T-helper 9 cell (primary cell): Measurements from ENCODE around the gene ZFP62.
A peak's percentile ranks its signal among the peaks of the same experiment; 100 is the strongest.

ENCODE experiments used
- DNase-seq: peaks from one replicate; pipeline ENCODE4 v3.0.0-alpha.2; 2020

The ZFP62 gene

DNA sequence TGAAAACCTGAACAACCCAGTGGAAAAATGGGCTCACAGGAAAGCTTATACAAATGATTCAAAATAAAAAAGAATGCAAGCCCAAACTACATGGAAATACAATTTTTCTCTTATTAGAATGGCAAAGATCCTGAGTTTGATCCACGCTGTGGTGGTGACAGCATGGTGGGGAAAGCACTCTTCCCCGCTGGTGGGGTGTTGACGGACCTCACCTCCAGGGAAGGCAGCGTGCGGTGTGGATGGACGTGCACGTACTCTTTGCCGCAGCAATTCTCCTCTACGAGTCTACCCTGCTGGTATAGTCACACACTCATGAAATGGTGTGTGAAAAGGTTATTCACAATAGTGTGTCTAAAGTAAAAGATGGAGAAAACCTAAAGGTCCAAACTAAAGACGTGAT lies 5.9 kb upstream of the ZFP62 start:
- DNase-seq = no peak

DNA sequence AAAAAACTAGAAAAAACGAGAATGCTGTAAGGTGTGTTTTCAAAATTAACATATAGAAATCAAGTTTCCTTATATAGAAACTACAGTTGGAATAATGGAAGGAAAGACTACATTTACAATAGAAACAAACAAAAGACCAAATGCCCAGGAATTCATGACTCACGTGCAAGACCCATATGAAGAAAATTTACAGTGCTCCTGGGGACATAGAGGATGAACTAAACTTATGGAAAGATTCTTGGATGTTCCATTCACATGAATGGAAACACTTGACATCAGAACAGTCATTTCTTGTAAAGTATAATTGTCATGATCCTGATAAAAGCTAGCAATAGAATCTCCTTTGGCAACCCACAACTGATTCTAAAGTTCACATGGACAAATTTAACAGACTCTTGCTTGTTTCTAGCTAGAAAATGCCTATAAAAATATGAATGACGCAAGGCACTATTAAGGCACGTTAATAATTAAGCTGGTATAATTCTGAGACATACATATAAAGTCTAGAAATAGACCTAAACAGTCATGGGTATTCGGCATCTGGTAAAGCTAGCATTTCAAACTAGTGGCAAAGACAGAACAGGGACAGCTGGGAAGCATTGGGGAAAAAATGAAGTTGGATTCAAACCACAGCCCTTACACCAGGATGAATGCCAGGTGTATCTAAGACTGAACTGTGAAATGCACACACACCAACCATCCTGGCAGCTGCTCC lies 5.1 kb upstream of the ZFP62 start:
- no peak for DNase-seq

DNA sequence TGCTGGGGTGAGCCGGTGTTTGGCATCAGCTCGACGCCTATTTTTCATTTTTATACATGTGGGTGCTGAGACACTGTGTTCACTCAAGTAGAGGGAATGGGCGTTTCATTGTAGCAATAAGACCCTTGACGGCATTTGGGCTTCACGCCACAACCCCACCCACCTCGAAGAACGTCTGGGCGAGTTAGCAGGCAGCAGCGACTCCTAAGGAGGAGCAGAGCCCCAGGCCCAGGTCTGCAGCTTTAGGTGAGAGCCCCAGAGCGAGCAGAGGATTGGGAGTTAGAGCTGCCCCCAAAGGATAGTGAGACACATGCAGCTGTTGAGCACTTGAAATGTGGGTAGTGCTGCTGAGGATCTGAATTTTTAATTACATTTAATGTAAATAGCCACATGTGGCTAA lies 1.6 kb upstream of the ZFP62 start:
- DNase-seq = no peak

DNA sequence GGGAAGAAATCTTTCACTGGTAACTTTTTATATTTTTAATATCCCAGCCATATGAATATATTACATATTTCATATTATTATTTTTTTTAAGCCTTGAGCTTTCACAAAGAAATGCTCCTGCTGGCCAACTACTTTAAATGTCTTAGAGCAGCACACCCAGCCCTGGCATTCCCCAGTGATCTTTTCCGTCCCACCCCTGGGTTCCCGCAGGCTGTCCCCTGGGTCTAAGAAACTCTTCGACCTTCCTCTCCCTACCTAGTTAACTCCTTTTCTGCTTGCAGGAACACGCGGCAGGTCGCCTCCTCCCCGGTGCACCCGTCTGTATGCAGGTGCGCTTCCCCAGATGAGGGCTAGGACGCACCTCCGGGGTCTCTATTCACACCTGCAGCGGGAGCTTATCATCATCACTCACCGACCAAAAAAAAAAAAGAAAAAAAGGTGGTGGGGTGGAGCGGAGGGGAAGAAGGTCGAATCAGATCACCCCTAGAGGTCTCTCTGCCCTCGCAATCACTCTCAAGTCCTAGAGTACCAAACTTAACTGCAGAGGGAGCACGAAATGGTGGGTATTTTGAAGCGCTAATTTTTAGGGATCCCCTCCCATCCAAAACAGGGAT lies 696 bp downstream of the ZFP62 start:
- peak; percentile 26 for DNase-seq

DNA sequence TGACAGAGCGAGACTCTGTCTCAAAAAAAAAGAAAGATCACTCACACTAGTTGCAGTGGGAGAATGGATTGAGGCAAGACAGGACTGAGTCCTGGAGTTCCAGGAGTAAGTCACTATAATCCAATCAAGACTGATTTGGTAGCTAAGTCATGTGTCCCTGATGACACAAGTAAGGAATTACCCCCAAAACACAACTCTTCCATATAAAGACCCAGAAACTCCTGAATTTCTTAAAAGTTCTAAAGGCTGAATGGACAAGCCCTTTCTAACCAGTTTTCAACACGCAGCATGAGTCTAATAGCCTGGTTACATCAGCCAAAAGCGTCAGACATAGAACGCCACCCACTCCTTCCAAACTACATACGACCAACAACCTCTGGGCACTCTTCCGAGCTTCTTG lies 2.5 kb downstream of the ZFP62 start:
- DNase-seq = no peak

DNA sequence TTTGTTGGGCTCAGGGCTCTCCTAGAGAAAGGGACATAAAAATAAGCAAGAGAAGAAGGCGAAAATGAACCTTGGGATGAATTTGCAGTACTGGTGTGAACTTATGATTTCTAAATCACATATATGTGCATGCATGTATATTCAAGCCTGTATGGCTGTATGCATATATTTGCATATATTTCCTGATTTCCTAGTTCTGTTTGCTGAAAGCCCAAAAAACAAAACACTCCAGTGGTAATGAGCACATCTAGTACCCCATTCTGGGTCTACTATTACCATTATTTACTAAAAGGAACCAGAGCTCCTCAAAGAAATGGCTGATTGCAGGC lies 7.3 kb downstream of the ZFP62 start:
- DNase-seq = no peak

DNA sequence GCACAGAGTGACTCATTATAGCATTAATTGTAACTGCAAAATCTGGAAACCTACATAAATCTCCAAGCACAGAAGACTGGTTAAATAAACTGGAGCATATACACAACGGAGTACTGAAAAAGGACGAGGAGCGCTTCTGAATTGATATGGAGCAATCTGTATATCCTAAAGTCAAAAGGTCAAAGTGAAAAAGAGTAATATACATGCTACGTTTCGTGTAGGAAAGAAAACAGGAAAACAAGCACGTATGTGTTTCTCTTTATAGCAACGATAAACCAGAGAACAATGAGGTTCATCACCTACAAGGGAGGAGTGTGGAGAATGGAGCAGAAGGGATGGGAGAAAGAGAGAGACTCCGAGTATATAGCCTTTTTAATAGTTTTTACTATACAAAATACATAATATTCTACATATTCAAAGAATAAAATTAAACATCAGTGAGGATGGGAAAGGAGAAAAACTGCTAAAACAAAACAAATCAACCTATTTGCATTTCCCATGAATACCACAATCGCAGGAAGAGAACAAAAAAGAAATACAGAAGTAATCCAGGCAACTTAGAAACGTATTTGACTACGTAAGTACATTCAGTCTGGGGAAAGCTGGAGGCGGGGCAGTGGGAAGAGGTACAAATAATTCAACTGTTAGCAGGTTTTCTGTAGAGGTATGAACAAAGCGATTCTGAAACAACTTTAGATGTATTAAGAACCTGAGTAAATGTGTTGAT lies 7.8 kb downstream of the ZFP62 start:
- no peak for DNase-seq

DNA sequence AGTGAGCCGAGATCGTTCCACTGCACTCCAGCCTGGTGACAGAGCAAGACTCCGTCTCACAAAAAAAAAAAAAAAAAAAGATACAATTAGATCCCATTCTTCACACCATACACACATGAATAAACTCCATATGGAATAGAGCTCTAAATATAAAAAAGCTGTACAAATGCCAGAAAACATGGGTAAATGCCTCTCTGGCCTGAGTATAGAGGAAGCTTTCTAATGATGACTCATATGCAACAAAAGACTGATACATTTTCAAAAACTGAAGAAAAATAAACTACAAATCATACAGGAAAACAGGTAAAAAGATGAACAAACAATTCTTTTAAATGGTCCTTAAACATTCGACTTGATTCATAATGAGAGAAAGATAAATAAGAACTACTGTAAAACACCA lies 8.6 kb downstream of the ZFP62 start:
- DNase-seq = no peak

DNA sequence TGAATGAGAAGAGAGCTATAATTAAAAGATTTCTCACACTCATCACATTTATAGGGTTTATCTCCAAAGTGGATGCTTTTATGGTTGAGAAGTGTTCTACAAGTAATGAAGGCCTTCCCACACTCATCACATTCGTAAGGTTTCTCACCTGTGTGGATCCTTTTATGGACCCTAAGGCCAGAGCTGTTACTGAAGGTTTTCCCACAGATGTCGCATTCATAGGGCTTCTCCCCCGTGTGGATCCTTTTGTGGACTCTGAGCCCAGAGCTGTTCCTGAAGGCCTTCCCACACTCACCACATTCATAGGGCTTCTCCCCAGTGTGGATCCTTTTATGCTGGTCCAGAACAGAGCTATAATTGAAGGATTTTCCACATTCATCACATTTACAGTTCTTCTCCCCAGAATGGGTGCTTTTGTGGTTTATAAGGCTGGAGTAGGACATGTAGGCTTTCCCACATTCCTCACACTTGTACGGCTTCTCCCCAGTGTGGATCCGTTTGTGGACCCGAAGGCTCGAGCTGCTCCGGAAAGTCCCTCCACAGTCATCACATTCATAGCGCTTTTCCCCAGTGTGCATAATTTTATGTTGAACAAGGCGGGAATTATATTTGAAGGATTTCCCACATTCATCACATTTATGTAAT lies 10.5 kb downstream of the ZFP62 start:
- no peak for DNase-seq

DNA sequence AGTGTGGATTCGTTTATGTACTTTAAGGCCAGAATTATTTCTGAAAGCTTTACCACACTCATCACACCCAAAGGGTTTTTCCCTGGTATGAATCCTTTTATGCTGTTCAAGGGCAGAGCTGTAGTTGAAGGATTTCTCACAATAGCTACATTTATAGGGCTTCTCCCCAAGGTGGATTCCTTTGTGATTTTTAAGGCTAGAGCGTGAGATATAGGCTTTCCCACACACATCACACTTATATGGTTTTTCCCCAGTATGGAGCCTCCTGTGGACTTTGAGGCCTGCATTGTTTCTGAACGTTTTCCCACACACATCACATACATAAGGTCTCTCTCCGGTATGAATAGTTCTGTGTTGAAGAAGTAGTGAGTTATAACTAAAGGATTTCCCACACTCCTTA lies 11.2 kb downstream of the ZFP62 start:
- DNase-seq = no peak

DNA sequence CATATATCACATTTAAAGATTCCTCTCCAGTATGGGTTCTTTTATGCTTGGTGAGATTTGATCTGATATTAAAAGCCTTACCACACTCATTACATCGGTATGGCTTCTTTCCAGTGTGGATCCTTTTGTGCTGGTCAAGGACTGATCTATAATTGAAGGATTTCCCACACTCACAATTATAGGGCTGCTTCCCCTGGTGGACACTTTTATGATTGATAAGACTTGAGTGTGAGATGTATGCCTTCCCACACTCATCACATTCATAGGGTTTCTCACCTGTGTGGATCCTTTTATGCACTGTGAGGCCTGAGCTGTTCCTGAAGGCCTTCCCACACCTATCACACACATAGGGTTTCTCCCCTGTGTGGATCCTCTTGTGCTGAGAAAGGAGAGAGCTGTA lies 12.2 kb downstream of the ZFP62 start:
- no peak for DNase-seq

DNA sequence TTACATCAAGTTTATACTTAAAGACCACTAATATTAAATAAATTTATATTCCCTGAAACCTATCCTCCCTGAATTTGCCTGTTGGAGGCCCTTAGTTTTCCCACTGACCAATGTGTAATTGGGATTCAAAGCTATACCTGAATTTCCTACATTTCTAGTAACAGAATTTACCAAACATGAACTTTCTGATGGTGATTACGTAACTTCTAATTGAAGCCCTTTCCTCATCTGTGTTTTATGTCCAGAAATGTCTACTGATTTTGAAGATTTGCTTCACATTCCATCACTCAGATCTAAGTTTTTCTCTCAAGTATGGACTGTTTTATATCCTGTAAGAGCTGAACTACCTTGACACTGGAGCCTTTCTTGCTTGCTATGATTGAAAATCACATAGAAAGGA lies 12.8 kb downstream of the ZFP62 start:
- no peak for DNase-seq

DNA sequence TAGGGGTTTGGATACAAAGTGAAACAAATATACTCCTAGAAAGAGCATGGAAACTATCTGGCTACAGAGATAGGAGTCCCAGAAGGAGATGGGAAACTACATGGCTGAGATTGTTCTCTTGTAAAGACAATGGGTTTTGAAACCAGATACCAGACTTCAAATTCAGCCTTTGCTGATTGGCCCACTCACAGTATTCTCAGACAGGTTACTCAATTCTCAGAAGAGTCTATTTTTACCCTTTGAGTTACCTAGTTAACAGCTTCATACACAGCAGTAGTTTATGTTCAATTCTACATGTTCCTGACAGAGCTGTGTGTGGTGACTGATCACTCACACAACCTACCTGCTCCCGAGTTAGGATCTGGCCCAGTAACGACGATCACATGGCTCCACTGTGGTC lies 14.1 kb downstream of the ZFP62 start:
- DNase-seq = no peak

DNA sequence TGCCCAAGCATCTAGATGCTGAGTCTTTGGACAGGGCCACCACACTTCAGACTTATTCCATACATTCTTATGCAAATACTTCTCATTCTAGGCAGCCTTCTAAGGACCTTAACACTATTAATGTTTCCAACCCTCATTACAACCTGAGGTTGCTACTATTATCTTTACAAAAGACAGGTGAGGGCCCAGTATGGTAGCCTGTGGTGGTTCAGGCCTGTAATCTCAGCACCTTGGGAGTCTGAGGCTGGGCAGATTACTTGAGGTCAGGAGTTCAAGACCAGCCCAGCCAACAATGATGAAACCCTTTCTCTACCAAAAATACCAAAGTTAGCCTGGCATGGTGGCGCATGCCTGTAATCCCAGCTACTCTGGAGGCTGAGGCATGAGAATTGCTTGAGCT lies 16.2 kb downstream of the ZFP62 start:
- DNase-seq = no peak

DNA sequence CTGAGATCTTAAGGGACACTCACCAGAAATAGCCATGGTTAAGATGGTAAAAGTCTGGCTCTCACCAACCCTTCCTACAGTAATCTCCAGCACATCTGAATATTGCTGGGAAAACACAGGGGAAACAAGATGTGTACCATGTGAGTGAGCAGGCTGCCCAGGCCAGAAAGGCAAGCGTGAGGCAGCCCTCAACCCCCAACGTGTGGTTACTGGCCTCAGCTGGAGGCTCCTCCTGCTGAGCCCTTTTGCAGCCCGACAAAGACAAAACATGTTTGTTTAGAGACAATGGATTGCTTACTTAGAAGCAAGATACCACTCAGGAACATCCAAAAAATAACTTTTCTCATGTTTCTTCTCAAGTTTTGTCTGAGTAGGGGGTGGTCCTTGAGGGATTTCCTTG lies 16.6 kb downstream of the ZFP62 start:
- no peak for DNase-seq

DNA sequence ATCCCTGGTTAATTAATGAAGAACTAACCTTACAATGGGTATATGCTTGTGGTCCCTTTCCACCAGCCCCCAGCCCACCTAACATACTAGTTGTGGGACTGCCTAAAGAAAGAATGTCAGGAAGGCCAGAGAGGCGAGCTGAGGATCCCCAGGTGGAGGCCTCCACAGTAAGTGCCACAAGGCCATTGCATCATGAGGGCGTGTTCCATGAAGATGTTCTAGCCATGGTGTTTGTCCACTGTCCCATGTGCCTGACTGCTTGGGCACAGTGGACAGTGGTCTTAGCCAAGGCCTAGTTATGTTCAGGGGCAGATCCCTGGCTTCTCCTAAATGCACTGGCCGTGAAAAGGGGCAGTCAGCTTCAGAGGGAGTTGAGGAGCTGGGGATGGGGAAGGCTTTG lies 21.1 kb downstream of the ZFP62 start:
- DNase-seq = no peak

DNA sequence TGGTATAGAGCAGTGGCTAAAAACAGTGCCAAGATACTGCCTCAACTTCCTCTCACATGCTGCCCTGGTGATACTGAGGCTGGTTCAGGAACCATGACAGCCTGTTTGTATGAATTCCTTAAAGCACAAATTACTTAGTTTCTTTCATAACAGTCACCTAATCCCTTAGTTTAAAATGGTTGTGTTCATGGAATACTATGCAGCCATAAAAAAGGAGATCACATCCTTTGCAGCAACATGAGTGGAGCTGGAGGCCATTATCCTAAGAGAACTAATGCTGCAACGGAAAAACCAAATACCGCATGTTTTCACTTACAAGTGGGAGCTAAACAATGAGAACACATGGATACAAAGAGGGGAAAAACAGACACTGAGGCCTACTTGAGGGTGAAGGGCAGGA lies 21.8 kb downstream of the ZFP62 start:
- DNase-seq = no peak

DNA sequence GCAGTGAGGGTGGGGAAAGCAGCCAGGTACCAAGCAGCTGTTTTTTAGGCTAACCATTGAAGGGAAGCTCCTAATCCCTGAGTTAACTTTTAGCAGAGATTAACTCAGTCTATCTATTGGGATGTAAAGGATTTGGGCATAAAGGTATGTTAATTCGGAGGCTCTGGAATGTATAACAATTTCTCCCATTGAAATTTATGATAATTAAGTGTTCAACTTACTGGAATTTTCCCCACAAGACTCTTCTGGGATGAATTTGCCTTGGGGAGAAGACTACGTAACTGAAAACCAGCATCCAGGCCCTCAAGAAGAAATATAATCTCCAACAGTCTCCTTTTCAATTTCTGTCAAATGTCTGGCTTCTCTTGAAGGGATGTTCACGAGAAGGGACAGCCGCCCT lies 23.6 kb downstream of the ZFP62 start:
- DNase-seq = no peak

DNA sequence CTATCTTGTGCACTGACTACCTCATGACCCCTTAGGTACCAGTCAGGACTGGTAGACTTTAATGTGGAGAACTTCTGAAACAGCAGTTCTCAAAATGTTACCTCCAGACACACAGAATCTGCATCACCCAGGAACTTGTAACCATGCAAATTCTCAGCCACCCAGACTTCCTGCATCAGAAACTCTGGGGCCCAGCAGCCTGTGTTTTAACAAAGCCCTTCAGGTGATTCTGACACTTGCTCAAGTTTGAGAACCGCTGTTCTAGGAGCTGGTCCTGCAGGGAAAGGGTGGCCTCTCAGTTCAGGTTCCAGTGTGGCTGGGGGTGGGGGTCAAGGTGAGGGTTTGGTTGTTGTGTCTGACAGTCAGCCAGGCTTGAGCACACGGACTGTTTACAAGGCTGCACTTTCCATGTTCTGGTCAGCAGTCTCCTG lies 28.4 kb downstream of the ZFP62 start:
- DNase-seq = no peak

DNA sequence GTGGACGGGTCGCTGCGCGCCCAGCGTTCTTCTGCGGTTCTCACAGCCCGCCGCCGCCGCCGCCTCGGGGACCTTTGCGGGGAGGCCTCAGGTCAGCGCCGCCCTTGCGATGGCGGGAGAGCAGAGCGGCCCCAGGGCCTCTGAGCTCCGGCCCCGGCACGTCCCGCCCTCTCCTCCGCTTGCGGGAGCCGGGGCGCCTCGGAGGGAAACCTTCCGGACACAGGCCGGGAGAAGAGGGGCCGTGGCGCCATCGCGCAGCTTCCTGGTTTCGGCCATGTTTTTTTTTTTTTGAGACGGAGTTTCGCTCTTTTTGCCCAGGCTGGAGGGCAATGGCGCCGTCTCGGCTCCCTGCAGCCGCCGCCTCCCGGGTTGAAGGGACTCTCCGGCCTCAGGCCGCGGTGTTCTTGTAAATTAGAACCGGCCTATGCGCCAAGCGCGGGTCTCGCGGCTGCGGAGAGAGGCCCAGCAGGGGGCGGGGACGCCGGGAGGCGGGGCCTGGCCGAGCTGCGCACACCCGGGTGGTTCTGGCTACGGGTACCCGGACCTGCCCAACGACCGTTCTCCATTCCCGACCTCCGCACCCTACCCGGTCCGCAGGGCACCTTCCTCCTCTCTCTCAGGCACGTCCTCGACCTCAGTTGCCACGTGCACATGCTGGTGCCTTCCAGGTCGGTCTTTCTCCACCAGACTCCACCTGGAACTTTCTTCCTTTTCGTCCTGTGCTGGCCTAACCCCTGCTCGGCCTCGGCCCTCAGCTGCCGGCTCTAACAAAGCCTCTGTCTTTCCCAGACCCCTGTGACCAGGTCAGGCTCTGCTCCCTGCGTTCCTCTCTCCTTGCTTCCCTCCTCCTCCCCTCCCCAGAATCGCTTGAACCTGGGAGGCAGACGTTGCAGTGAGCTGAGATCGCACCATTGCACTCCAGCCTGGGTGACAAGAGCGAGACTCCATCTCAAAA lies 29.7 kb downstream of the ZFP62 start:
- peak; percentile 58 for DNase-seq

DNA sequence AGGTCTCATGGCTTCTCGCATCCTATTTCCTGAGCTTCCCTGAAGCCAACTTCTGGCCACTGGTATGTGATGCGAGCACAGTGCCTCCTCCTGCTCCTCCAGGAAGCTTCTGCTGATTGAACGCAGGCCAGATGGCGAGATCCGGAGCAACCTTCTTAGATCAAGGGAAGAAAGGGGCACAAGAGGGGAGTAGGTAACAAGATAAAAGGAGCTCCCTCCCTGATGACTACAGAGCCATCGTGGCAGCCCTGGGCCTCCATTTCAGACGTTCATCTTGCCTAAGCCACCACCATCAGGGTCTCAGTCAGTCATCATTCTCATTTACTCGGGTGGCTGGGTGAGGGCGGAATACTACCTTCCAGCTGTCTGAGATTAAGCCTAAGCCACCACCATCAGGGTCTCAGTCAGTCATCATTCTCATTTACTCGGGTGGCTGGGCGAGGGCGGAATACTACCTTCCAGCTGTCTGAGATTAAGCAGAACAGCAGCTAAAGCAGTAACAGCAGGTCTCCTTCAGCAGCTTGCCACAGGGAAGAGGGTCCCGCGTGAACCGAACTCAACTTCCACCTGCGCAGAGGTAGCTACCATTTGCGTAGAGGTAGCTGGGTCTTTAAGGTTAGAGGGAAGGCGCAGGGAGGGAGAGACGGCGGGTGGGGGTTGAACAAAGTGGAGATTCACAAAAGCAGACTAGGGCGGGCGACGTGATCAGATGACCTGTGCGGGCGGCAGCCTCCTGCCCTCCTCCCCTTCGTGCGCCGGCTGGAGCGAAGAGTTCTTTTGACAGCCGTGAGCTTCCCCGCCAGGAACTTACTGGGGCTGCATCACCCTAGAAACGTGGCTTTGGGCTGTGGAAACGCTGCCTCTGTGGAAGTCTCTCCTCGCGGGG lies 30.6 kb downstream of the ZFP62 start:
- DNase-seq = peak; percentile 60

DNA sequence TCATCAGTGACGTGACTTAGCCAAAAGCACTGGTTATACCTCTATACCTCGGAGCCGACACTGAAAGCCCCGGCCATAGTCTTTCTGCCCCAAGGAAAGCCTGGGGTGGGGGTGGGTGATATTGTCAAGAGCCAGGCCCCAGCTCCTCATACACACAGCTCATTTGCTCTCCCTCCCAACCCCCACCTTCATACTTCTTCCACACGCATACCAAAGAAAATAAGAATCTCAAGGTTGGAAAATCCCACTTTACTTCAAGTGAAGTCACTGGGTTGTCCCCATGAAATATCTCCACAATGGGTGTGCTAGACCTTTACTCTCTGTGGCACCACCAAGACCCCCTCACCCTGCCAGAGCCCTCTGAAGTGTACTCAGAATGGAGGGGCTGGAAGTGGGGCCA lies 31.4 kb downstream of the ZFP62 start:
- no peak for DNase-seq
